Panc1 (cell line): ENCODE data around the gene MGMT.

ENCODE experiments used
- POLR2AphosphoS5 ChIP-seq: IDR thresholded peaks from 2 replicates; pipeline ENCODE4 v1.6.1; 2012; ENCODE audit warnings: mild to moderate bottlenecking, low read depth, low read length, moderate library complexity
- SIN3A ChIP-seq: IDR thresholded peaks from 2 replicates; pipeline ENCODE4 v1.6.1; 2012; ENCODE audit warnings: low read depth, mild to moderate bottlenecking, low read length, moderate library complexity, borderline replicate concordance; ENCODE audit not compliant: insufficient read depth
- TCF7L2 ChIP-seq: IDR thresholded peaks from 2 replicates; pipeline ENCODE4 v1.6.1; 2011; ENCODE audit warnings: mild to moderate bottlenecking, low read depth, low read length, inconsistent platforms
- TF ChIP-seq, protein P1 (sequence below): fragments of 450-650 bp; IDR thresholded peaks from 2 replicates; pipeline ENCODE4 v1.5.1; 2017; ENCODE audit warnings: mild to moderate bottlenecking
- TF ChIP-seq, protein P2 (sequence below), 2 experiments: IDR thresholded peaks; 2 replicates each; pipeline ENCODE4 v1.6.1; 2011 to 2012; ENCODE audit warnings: low read depth in 2 of 2, control low read depth in 1 of 2, low read length in 1 of 2, mild to moderate bottlenecking in 1 of 2, moderate library complexity in 1 of 2; ENCODE audit not compliant: insufficient read depth in 1 of 2

DNA sequence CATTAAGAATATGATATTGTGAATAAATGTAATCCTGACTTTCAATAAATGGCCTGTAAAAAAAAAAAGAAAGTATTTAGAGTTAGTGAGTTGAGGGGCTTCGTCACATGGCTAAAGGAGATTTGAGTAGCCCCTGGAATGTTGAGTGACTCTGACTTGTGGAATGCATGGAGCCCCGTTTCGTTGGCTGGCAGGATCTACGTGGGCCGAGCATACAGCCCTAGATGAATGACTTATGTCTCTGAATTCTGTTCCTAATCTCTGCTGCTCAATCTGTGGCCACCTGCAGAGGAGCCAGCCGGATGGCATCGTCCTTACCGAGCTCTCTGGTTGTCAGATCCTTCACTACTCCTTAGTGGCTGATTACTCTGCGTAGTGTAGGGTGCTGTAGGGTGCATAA is 155.7 kb downstream of the MGMT start:
- TF ChIP-seq POLR2AphosphoS5, result no peak
- TF ChIP-seq, protein P1, sequence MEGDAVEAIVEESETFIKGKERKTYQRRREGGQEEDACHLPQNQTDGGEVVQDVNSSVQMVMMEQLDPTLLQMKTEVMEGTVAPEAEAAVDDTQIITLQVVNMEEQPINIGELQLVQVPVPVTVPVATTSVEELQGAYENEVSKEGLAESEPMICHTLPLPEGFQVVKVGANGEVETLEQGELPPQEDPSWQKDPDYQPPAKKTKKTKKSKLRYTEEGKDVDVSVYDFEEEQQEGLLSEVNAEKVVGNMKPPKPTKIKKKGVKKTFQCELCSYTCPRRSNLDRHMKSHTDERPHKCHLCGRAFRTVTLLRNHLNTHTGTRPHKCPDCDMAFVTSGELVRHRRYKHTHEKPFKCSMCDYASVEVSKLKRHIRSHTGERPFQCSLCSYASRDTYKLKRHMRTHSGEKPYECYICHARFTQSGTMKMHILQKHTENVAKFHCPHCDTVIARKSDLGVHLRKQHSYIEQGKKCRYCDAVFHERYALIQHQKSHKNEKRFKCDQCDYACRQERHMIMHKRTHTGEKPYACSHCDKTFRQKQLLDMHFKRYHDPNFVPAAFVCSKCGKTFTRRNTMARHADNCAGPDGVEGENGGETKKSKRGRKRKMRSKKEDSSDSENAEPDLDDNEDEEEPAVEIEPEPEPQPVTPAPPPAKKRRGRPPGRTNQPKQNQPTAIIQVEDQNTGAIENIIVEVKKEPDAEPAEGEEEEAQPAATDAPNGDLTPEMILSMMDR, result no peak
- TF ChIP-seq, protein P2, sequence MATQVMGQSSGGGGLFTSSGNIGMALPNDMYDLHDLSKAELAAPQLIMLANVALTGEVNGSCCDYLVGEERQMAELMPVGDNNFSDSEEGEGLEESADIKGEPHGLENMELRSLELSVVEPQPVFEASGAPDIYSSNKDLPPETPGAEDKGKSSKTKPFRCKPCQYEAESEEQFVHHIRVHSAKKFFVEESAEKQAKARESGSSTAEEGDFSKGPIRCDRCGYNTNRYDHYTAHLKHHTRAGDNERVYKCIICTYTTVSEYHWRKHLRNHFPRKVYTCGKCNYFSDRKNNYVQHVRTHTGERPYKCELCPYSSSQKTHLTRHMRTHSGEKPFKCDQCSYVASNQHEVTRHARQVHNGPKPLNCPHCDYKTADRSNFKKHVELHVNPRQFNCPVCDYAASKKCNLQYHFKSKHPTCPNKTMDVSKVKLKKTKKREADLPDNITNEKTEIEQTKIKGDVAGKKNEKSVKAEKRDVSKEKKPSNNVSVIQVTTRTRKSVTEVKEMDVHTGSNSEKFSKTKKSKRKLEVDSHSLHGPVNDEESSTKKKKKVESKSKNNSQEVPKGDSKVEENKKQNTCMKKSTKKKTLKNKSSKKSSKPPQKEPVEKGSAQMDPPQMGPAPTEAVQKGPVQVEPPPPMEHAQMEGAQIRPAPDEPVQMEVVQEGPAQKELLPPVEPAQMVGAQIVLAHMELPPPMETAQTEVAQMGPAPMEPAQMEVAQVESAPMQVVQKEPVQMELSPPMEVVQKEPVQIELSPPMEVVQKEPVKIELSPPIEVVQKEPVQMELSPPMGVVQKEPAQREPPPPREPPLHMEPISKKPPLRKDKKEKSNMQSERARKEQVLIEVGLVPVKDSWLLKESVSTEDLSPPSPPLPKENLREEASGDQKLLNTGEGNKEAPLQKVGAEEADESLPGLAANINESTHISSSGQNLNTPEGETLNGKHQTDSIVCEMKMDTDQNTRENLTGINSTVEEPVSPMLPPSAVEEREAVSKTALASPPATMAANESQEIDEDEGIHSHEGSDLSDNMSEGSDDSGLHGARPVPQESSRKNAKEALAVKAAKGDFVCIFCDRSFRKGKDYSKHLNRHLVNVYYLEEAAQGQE (IDR thresholded peaks at IDR 0.05; ENCODE audit: insufficient read depth in 1 of 2, low read depth in 2 of 2, low read length in 1 of 2), result no peak
- no peak for TF ChIP-seq SIN3A
- no peak for TF ChIP-seq TCF7L2
